K562 (cell line): Measurements from ENCODE around the gene GSTM5. TPM values are rescaled to one million over a fixed set of nuclear protein-coding genes. Genes with fewer than 3 reads are reported as not detected.
"Not testable (repeated sequence)": the region's sequence is repeated elsewhere in the genome, so short reads cannot be mapped to it uniquely, and the experiment has no call there.

ENCODE experiments used
- ATAC-seq: fragments of 200-7000 bp; cut with Tn5 transposase; 3 replicates; pipeline ENCODE4 v1.9.1; 2020; ENCODE audit warnings: moderate library complexity
- BruUV-seq: library from RNA; stranded (reverse); fragments of 400-500 nt; replicated peaks from 2 replicates; lab custom pipeline; 2021; lab: Mats Ljungman, UMichigan
- CTCF ChIA-PET: fragments of 300-600 bp; formaldehyde crosslinking; extraction: SDS; loops from one replicate; lab custom pipeline; 2021; ENCODE audit warnings: low intra/inter-chr PET ratio; lab: Yijun Ruan, JAX
- POLR2A ChIA-PET: fragments of 300-600, 350-650 bp; sonication (Branson Sonifier 250); formaldehyde crosslinking; extraction: SDS; loops from one replicate; lab custom pipeline; 2021; ENCODE audit warnings: antibody characterized with exemption, inconsistent platforms; lab: Yijun Ruan, JAX
- DNase-seq, 4 experiments: peaks; one replicate each; pipeline versions ENCODE4 v3.0.0 to v3.0.0-alpha.2; 2011 to 2018; ENCODE audit warnings: low spot score in 3 of 4, mixed read lengths in 3 of 4; ENCODE audit errors: extremely low read depth in 1 of 4
- FAIRE-seq: peaks from 2 replicates; lab custom pipeline; 2011; peaks lifted over from hg19 to GRCh38; lab: Jason Lieb, UNC
- H2AFZ ChIP-seq: 2 replicates; pipeline ENCODE4 v1.6.0; 2011; ENCODE audit warnings: low read depth, low read length, control low read depth, inconsistent platforms
- H3K27ac ChIP-seq: fragments of 200-600 bp; 3 replicates; pipeline ENCODE4 v1.8.0; 2011; ENCODE audit warnings: low read depth, mild to moderate bottlenecking, control low read depth, inconsistent platforms, low read length, moderate library complexity, mixed read lengths; ENCODE audit errors: extremely low read depth
- H3K27me3 ChIP-seq, 2 experiments: fragments of 300-600 bp in 1 of 2; 2 replicates in 1 of 2; 3 replicates in 1 of 2; pipeline versions ENCODE4 v1.6.0 to v1.8.0; 2011; ENCODE audit warnings: inconsistent platforms in 2 of 2, low read length in 2 of 2, mild to moderate bottlenecking in 1 of 2, mixed read lengths in 1 of 2, moderate library complexity in 1 of 2; ENCODE audit not compliant: control insufficient read depth in 2 of 2, insufficient read depth in 2 of 2
- H3K36me3 ChIP-seq: fragments of 300-600 bp; 3 replicates; pipeline ENCODE4 v1.8.0; 2011; ENCODE audit warnings: mild to moderate bottlenecking, low read length, inconsistent platforms; ENCODE audit not compliant: control insufficient read depth, insufficient read depth
- H3K4me1 ChIP-seq, 2 experiments: fragments of 200-600 bp in 1 of 2; replicated peaks in 1 of 2; 2 replicates in 1 of 2; 3 replicates in 1 of 2; pipeline versions ENCODE4 v1.5.1 to v1.8.0; 2011; ENCODE audit warnings: inconsistent platforms in 2 of 2, low read length in 2 of 2, mild to moderate bottlenecking in 1 of 2, mixed read lengths in 1 of 2, moderate library complexity in 1 of 2; ENCODE audit not compliant: control insufficient read depth in 2 of 2, insufficient read depth in 2 of 2
- H3K4me2 ChIP-seq: 2 replicates; pipeline ENCODE4 v1.6.1; 2011; ENCODE audit warnings: low read length, control low read depth, inconsistent platforms, mixed read lengths; ENCODE audit not compliant: insufficient read depth
- H3K4me3 ChIP-seq: fragments of 200-600 bp; sonication (generic), shearing (Covaris generic); 2 replicates; pipeline ENCODE4 v1.5.1; 2016; ENCODE audit warnings: control low read depth, inconsistent platforms
- H3K79me2 ChIP-seq: fragments of 200-600 bp; 3 replicates; pipeline ENCODE4 v1.8.0; 2011; ENCODE audit warnings: low read length, inconsistent platforms; ENCODE audit not compliant: control insufficient read depth, insufficient read depth
- H3K9ac ChIP-seq, 2 experiments: 2 replicates each; pipeline versions ENCODE4 v1.6.0 to v1.6.1; 2011; ENCODE audit warnings: low read depth in 2 of 2, low read length in 2 of 2, control low read depth in 1 of 2, inconsistent platforms in 1 of 2, mild to moderate bottlenecking in 1 of 2, mixed read lengths in 1 of 2; ENCODE audit not compliant: insufficient read depth in 1 of 2
- H3K9me1 ChIP-seq: one replicate; pipeline ENCODE4 v1.6.0; 2011; ENCODE audit warnings: inconsistent platforms, mild to moderate bottlenecking, low read length, moderate library complexity; ENCODE audit not compliant: control insufficient read depth, insufficient read depth
- H3K9me3 ChIP-seq: replicated peaks from 2 replicates; pipeline ENCODE4 v1.5.1; 2011; ENCODE audit warnings: low read depth, low read length, inconsistent platforms; ENCODE audit not compliant: control insufficient read depth, insufficient read depth
- H4K20me1 ChIP-seq: replicated peaks from 2 replicates; pipeline ENCODE4 v1.6.1; 2011; ENCODE audit warnings: low read length, inconsistent platforms, mixed read lengths; ENCODE audit not compliant: control insufficient read depth, insufficient read depth
- MAFF ChIP-seq: IDR thresholded peaks from 2 replicates; pipeline ENCODE4 v1.6.1; 2012; ENCODE audit warnings: low read length, improper control_type of control experiment
- MAFG ChIP-seq: fragments of 450-650 bp; conservative IDR thresholded peaks from 2 replicates; pipeline ENCODE4 v1.6.1; 2016; ENCODE audit warnings: missing genetic modification characterization, missing compliant biosample characterization
- NFE2 ChIP-seq: IDR thresholded peaks from 2 replicates; pipeline ENCODE4 v1.6.1; 2014; ENCODE audit warnings: antibody characterized with exemption, low read depth
- WGBS: fragments of 100-300 bp; shearing (Covaris generic); methylation state at CpG from one replicate; pipeline ENCODE4 v1.1.6; 2016; ENCODE audit warnings: low coverage, mixed read lengths; ENCODE audit not compliant: insufficient coverage; ENCODE audit errors: missing lambda C conversion rate; 5-methylcytosine and 5-hydroxymethylcytosine counted together
- in situ Hi-C: fragments of 300-500 bp; cut with MboI; formaldehyde crosslinking; loops from 4 replicates; pipeline ENCODE4 v1.15.0; 2018; ENCODE audit warnings: inconsistent platforms, mixed read lengths
- intact Hi-C: fragments of 100-400 bp; cut with micrococcal nuclease; formaldehyde crosslinking; loops from 2 replicates; pipeline ENCODE4 v1.14.2; 2022
- polyA plus RNA-seq, 8 experiments: library from polyadenylated mRNA; depleted of rRNA in 4 of 8; stranded (reverse) in 5 of 8; unstranded in 3 of 8; fragments of >200 nt; fragmentation: Nextera tagmentation in 2 of 8; fragmentation: Illumina TruSeq in 1 of 8; extraction: Ambion mirVana in 2 of 8; extraction: Trizol in 1 of 8; gene quantifications; 2 replicates each; pipeline versions ENCODE4 v1.2.1 to v1.2.3, GENCODE V29; 2011 to 2014; ENCODE audit warnings: inconsistent platforms in 1 of 8, missing spikeins in 1 of 8
- total RNA-seq, 7 experiments: library from RNA; depleted of rRNA in 6 of 7; stranded (reverse); fragments of >200 nt in 6 of 7; fragmentation: Illumina TruSeq in 2 of 7; extraction: Trizol in 2 of 7; gene quantifications; 2 replicates each; pipeline versions ENCODE4 v1.2.1 to v1.2.3, GENCODE V29; 2011 to 2021; ENCODE audit warnings: low replicate concordance in 1 of 7

Gene GSTM5
- total and polyA plus RNA-seq, 9 of the 15 experiments (the other 6 are each of a cell fraction or from before 2014, with no cell fraction given) = not detected

- H3K4me2 ChIP-seq, H3K4me1 ChIP-seq, H3K27me3 ChIP-seq, H3K36me3 ChIP-seq, H3K9me3 ChIP-seq, ATAC-seq, H3K9ac ChIP-seq, H3K9me1 ChIP-seq, intact Hi-C loops, H3K4me3 ChIP-seq, BruUV-seq, H4K20me1 ChIP-seq, FAIRE-seq, H3K27ac ChIP-seq, CTCF ChIA-PET, H3K79me2 ChIP-seq, H2AFZ ChIP-seq: not testable (repeated sequence)
- peak; percentile 49 for TF ChIP-seq MAFG (tag)
- TF ChIP-seq NFE2 = peak; percentile 29; the same call in 1 of the 2 replicates
- TF ChIP-seq MAFF = peak; percentile 13; the same call in 1 of the 2 replicates
- DNase-seq = peak in 2 of 4 experiments; percentile 0
- POLR2A ChIA-PET = interaction anchor here (0.7 kb wide), 1 partner anchor 138 kb away, joined by 3 read pairs; no protein-coding TSS in a partner anchor
- 10% methylated on average over 2 of the region's 2 CpGs for WGBS
- in situ Hi-C loops = loop anchor here (5.0 kb wide), 1 partner anchor 39 kb away; no protein-coding TSS in a partner anchor
These were observed 33.4 kb upstream of the GSTM5 start for GRCh38 chr1:109678637-109679036.

GRCh38 chr1:109684777-109685176 lies 27.3 kb upstream of the GSTM5 start:
- FAIRE-seq, CTCF ChIA-PET, DNase-seq, in situ Hi-C loops, POLR2A ChIA-PET, ATAC-seq, H3K9me3 ChIP-seq, H3K9ac ChIP-seq, H3K9me1 ChIP-seq, H3K4me2 ChIP-seq, H2AFZ ChIP-seq, H4K20me1 ChIP-seq, H3K4me3 ChIP-seq, H3K79me2 ChIP-seq, H3K4me1 ChIP-seq, H3K27me3 ChIP-seq, H3K27ac ChIP-seq, intact Hi-C loops, H3K36me3 ChIP-seq, BruUV-seq: not testable (repeated sequence)
- no CpG with 5 or more reads among the region's 6 CpGs for WGBS

GRCh38 chr1:109685399-109685798 lies 26.7 kb upstream of the GSTM5 start:
- H3K9ac ChIP-seq, in situ Hi-C loops, FAIRE-seq, H2AFZ ChIP-seq, CTCF ChIA-PET, H3K9me1 ChIP-seq, BruUV-seq, POLR2A ChIA-PET, DNase-seq, H3K4me2 ChIP-seq, ATAC-seq, intact Hi-C loops, H3K27me3 ChIP-seq, H3K27ac ChIP-seq, H4K20me1 ChIP-seq, H3K79me2 ChIP-seq, H3K36me3 ChIP-seq, H3K4me1 ChIP-seq, H3K4me3 ChIP-seq, H3K9me3 ChIP-seq: not testable (repeated sequence)
- no CpG with 5 or more reads among the region's 1 CpG for WGBS
